ENCODE data around the gene TRIM13.
"Not testable (repeated sequence)": the region's sequence is repeated elsewhere in the genome, so short reads cannot be mapped to it uniquely, and the experiment has no call there.

Gene TRIM13

GRCh38 chr13:49997955-49998354, 1.1 kb downstream of the TRIM13 start:
- DNase-seq (ENCODE audit: low read depth), result no peak

GRCh38 chr13:49998714-49999624, 2.1 kb downstream of the TRIM13 start:
- no peak for DNase-seq (ENCODE audit: low read depth)

- DNase-seq (ENCODE audit: low read depth), result no peak
Observed at GRCh38 chr13:50001287-50001686, 4.4 kb downstream of the TRIM13 start.

- no peak for DNase-seq (ENCODE audit: low read depth)
Observed at GRCh38 chr13:50006426-50007135, 9.7 kb downstream of the TRIM13 start.

GRCh38 chr13:50011461-50011860, 14.6 kb downstream of the TRIM13 start:
- DNase-seq (ENCODE audit: low read depth), result no peak

GRCh38 chr13:50012396-50013169, 15.7 kb downstream of the TRIM13 start:
- no peak for DNase-seq (ENCODE audit: low read depth)

- DNase-seq (ENCODE audit: low read depth), result no peak
Observed at GRCh38 chr13:50014386-50014785, 17.5 kb downstream of the TRIM13 start.

GRCh38 chr13:50015258-50015657, 18.4 kb downstream of the TRIM13 start, which contains the start of gene KCNRG:
Gene KCNRG (plus strand): TSS chr13:50015444. CDS start chr13:50015494, 50 bp downstream.
- no peak for DNase-seq (ENCODE audit: low read depth)

GRCh38 chr13:50015750-50016149, 18.9 kb downstream of the TRIM13 start:
- DNase-seq (ENCODE audit: low read depth), result no peak

- no peak for DNase-seq (ENCODE audit: low read depth)
Observed at GRCh38 chr13:50016444-50016843, 19.6 kb downstream of the TRIM13 start.

- no peak for DNase-seq (ENCODE audit: low read depth)
Observed at GRCh38 chr13:50017819-50018218, 21.0 kb downstream of the TRIM13 start.

- no peak for DNase-seq (ENCODE audit: low read depth)
Observed at GRCh38 chr13:50025436-50025835, 28.6 kb downstream of the TRIM13 start.

- DNase-seq (ENCODE audit: low read depth), result no peak
Observed at GRCh38 chr13:50026788-50027473, 30.1 kb downstream of the TRIM13 start.

GRCh38 chr13:50030315-50030714, 33.5 kb downstream of the TRIM13 start:
- no peak for DNase-seq (ENCODE audit: low read depth)

GRCh38 chr13:50033725-50034124, 36.9 kb downstream of the TRIM13 start:
- DNase-seq (ENCODE audit: low read depth), result peak; percentile 45

GRCh38 chr13:50037788-50038187, 40.9 kb downstream of the TRIM13 start:
- DNase-seq (ENCODE audit: low read depth), result no peak

GRCh38 chr13:50038266-50038665, 41.4 kb downstream of the TRIM13 start:
- no peak for DNase-seq (ENCODE audit: low read depth)

GRCh38 chr13:50052478-50052877, 55.6 kb downstream of the TRIM13 start:
- DNase-seq (ENCODE audit: low read depth), result no peak

- DNase-seq (ENCODE audit: low read depth), result no peak
Observed at GRCh38 chr13:50053844-50054243, 57.0 kb downstream of the TRIM13 start.

- no peak for DNase-seq (ENCODE audit: low read depth)
Observed at GRCh38 chr13:50055454-50055853, 58.6 kb downstream of the TRIM13 start.

- DNase-seq (ENCODE audit: low read depth), result no peak
Observed at GRCh38 chr13:50060718-50061117, 63.9 kb downstream of the TRIM13 start.

GRCh38 chr13:50062336-50062735, 65.5 kb downstream of the TRIM13 start:
- not testable (repeated sequence) for DNase-seq (ENCODE audit: low read depth)
